Measurements from ENCODE around the gene TMEM63A. TPM values are rescaled to one million over a fixed set of nuclear protein-coding genes. Genes with fewer than 3 reads are reported as not detected.
A peak's percentile ranks its signal among the peaks of the same experiment; 100 is the strongest.
"Not testable (repeated sequence)": the region's sequence is repeated elsewhere in the genome, so short reads cannot be mapped to it uniquely, and the experiment has no call there.

The TMEM63A gene
- total and polyA plus RNA-seq, 7 experiments from 2014 or later, result 55.0 to 611 (median 314) TPM

DNA sequence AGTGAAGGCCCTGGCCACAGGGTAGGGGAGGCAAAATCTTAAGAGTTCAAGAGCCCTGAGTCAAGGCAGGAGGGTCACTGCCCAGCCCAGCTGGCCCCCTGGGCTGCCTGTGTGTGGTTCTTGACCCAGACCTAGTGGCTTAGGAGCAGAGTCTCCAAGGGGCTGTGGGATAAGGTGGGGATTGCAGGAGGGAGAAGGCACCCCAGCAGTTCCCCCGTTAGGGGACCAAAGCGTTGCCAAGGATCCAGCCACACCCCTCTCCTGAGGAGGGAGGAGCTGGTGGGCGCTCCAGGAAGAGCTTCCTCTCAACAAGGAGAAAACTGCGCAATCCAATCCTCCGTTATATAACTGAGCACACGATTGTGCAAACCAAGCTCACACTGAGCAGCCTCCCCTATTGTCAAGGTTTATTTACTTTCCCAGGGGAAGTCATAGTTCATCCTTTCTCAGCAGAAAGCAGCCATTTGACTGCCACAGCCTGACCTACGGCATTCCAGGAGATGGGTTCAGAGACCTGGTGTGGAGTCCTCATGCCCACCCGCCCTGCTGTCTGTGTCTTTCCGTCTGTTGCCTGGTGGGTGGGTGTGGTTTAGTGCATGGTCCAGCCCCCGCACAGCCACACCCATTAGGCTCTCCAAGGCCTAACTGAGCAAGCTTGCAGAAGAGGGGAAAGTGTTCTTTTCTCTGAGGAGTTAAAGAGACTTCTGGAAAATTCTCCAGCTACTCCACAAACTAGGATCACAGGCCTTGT, 68.8 kb downstream of the TMEM63A start:
- ATAC-seq, result peak; percentile 38
- H3K4me3 Mint-ChIP-seq, result no peak overlapping the region
- H3K27ac Mint-ChIP-seq, result no peak overlapping the region
- H3K36me3 Mint-ChIP-seq, result no peaks in the 10 kb centered on the region
- H3K4me1 ChIP-seq (ENCODE audit: control insufficient read depth in 2 of 2, insufficient read depth in 2 of 2, low read length in 2 of 2), result no peaks in the 10 kb centered on the region
- ChIA-PET POLR2A (interaction anchor here (0.6 to 0.7 kb wide), 2 partner anchors 22 to 171 kb away, joined by 3 read pairs; no protein-coding TSS in a partner anchor), CTCF (interaction anchor here (0.5 to 1.2 kb wide), 4 partner anchors 98 to 382 kb away, joined by 3 to 5 read pairs (median 4); no protein-coding TSS in a partner anchor)
- no peak overlapping the region for H3K27ac ChIP-seq (ENCODE audit: low read depth, low read length)
- no peak overlapping the region for H3K4me3 ChIP-seq (ENCODE audit: low read length)
- intact Hi-C loops (cut with micrococcal nuclease), result loop anchor here in 1 of 2 donors (10.0 kb wide), 1 partner anchor 259 kb away; no protein-coding TSS in a partner anchor
- no peaks in the 10 kb centered on the region for H3K27me3 ChIP-seq (ENCODE audit: control insufficient read depth in 2 of 2, insufficient read depth in 2 of 2, low read length in 2 of 2)
- H3K36me3 ChIP-seq (ENCODE audit: control insufficient read depth in 2 of 3, insufficient read depth in 3 of 3, low read length in 3 of 3), result no peaks in the 10 kb centered on the region
- H3K9me3 Mint-ChIP-seq, result no peaks in the 10 kb centered on the region
- peaks cover 0 to 19% (median 8%) of the 10 kb centered on the region in 7 donors for H3K4me1 Mint-ChIP-seq
- no peak for DNase-seq
- peaks cover 0 to 23% (median 0%) of the 10 kb centered on the region in 5 donors for H3K27me3 Mint-ChIP-seq
- no peaks in the 10 kb centered on the region for H3K9me3 ChIP-seq (ENCODE audit: control insufficient read depth in 2 of 3, low read length in 3 of 3)

DNA sequence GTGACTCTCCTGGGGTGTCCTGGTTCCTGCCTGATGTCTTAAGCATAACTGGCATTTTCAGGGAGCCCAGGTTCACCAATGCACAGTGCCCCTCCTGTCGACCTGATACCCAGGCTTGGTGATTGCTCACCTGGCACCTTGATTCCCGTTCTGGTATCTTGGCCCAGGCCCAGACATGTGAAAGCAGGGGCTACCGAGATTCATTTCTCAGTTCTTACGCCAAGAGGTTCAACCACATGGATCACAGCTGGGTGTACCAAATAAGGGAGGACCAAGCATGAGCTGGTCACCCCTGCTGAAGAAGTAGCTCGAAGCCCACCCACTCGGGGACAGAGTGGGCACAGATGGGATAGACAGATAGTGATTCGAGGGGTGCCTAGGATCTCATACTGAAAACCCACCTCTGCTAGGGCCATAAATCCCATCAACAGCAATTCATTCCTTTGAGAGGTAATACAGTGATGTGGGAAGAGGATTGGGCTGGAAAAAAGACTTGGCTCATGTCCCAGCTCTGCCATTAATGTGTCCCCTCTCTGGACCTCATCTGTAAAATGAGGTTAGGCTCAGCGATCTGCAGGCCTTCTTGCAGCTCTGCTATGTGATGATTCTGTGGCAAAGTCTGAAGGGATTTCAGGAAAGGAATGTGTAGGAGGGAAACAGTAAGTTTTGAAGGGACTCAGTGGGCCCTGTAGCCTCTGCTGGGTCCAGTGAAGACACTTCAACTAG, 69.5 kb downstream of the TMEM63A start:
- no peak overlapping the region for H3K27ac ChIP-seq (ENCODE audit: low read depth, low read length)

DNA sequence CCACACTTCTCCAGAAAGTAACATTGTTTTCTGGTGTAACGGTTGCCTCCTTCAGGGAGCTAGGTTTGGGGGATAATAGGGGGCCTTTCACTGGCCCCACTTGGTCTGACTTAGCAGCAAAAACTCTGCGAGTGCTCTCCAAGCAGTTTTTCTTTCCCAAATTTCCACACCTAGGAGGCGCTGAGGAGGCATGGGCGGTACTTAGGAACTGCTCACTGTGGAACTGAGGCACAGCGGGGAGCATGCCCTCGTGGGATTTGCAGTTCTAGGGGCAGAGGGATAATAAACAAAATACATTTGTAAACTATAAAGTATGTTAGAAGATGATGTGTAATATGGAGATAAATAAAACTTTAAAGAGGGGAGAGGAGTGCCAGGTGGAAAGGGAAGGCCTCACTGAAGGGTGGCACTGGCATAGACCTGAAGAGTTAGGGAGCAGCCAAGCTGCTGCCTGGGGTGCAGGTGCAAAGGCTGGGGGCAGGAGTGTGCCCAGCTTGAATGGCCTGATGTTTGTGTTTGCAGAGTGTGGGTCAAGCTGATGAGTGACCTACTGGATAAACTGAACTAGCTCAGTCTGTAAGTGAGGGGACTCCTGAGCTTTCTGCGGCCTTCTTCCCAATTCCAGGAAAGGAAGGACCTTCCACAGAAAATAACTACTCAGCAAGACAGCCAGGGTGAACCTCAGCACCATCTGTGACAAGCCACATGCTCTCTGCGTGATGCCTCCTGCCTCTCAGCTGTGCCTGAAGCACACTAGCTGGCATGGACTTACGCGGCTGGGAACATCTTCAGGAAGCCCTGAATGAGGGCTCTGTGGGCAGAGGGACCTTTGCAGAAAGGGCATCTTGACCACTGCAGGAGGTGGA, 70.3 kb downstream of the TMEM63A start:
- peak overlapping the region in 3 of 10 donors; percentile 42 to 81 (median 81) for H3K4me3 Mint-ChIP-seq
- no peaks in the 10 kb centered on the region for H3K9me3 Mint-ChIP-seq
- no peaks in the 10 kb centered on the region for H3K27me3 ChIP-seq (ENCODE audit: control insufficient read depth in 2 of 2, insufficient read depth in 2 of 2, low read length in 2 of 2)
- H3K36me3 Mint-ChIP-seq, result no peaks in the 10 kb centered on the region
- no peaks in the 10 kb centered on the region for H3K4me1 ChIP-seq (ENCODE audit: control insufficient read depth in 2 of 2, insufficient read depth in 2 of 2, low read length in 2 of 2)
- no peaks in the 10 kb centered on the region for H3K9me3 ChIP-seq (ENCODE audit: control insufficient read depth in 2 of 3, low read length in 3 of 3)
- H3K27ac ChIP-seq (ENCODE audit: low read depth, low read length), result no peak overlapping the region
- CTCF ChIA-PET, result interaction anchor here (1.3 kb wide), 1 partner anchor 34 kb away, joined by 5 read pairs; the partner anchor contains the start of gene SRP9
- no peak overlapping the region for H3K4me3 ChIP-seq (ENCODE audit: low read length)
- intact Hi-C loops (cut with micrococcal nuclease), result loop anchor here in 1 of 2 donors (10.0 kb wide), 1 partner anchor 257 kb away; no protein-coding TSS in a partner anchor
- no peak for DNase-seq
- no peaks in the 10 kb centered on the region for H3K36me3 ChIP-seq (ENCODE audit: control insufficient read depth in 2 of 3, insufficient read depth in 3 of 3, low read length in 3 of 3)
- H3K27ac Mint-ChIP-seq, result peak overlapping the region in 1 of 9 donors; percentile 3
- peaks cover 0 to 19% (median 8%) of the 10 kb centered on the region in 7 donors for H3K4me1 Mint-ChIP-seq
- H3K27me3 Mint-ChIP-seq, result peaks cover 0 to 23% (median 0%) of the 10 kb centered on the region in 5 donors
- no peak for ATAC-seq
- POLR2A ChIA-PET, result interaction anchor here (0.9 to 4.4 kb wide), 2 partner anchors 34 to 344 kb away, joined by 3 to 30 read pairs; partner anchors contain the start of gene SRP9

More for the DNA sequence above, 69.5 kb downstream of the TMEM63A start:
- intact Hi-C loops (cut with micrococcal nuclease), result loop anchor here in 1 of 2 donors (10.0 kb wide), 1 partner anchor 258 kb away; no protein-coding TSS in a partner anchor
- Histone ChIP-seq H3K9me3 (ENCODE audit: control insufficient read depth in 2 of 3, low read length in 3 of 3) (no peaks in the 10 kb centered on the region), H3K4me3 (ENCODE audit: low read length) (no peak overlapping the region), H3K36me3 (ENCODE audit: control insufficient read depth in 2 of 3, insufficient read depth in 3 of 3, low read length in 3 of 3) (no peaks in the 10 kb centered on the region), H3K4me1 (ENCODE audit: control insufficient read depth in 2 of 2, insufficient read depth in 2 of 2, low read length in 2 of 2) (no peaks in the 10 kb centered on the region), H3K27me3 (ENCODE audit: control insufficient read depth in 2 of 2, insufficient read depth in 2 of 2, low read length in 2 of 2) (no peaks in the 10 kb centered on the region)
- no peak overlapping the region for H3K4me3 Mint-ChIP-seq
- POLR2A ChIA-PET, result interaction anchor here (4.4 kb wide), 1 partner anchor 35 kb away, joined by 30 read pairs; the partner anchor contains the start of gene SRP9
- peaks cover 0 to 19% (median 8%) of the 10 kb centered on the region in 7 donors for H3K4me1 Mint-ChIP-seq
- H3K27me3 Mint-ChIP-seq, result peaks cover 0 to 23% (median 0%) of the 10 kb centered on the region in 5 donors
- no peaks in the 10 kb centered on the region for H3K36me3 Mint-ChIP-seq
- H3K9me3 Mint-ChIP-seq, result no peaks in the 10 kb centered on the region
- CTCF ChIA-PET, result interaction anchor here (1.0 to 1.3 kb wide), 2 partner anchors 35 to 99 kb away, joined by 5 read pairs; partner anchors contain the start of gene SRP9
- ATAC-seq (no peak), DNase-seq (no peak)
- H3K27ac Mint-ChIP-seq, result peak overlapping the region in 1 of 9 donors; percentile 26

DNA sequence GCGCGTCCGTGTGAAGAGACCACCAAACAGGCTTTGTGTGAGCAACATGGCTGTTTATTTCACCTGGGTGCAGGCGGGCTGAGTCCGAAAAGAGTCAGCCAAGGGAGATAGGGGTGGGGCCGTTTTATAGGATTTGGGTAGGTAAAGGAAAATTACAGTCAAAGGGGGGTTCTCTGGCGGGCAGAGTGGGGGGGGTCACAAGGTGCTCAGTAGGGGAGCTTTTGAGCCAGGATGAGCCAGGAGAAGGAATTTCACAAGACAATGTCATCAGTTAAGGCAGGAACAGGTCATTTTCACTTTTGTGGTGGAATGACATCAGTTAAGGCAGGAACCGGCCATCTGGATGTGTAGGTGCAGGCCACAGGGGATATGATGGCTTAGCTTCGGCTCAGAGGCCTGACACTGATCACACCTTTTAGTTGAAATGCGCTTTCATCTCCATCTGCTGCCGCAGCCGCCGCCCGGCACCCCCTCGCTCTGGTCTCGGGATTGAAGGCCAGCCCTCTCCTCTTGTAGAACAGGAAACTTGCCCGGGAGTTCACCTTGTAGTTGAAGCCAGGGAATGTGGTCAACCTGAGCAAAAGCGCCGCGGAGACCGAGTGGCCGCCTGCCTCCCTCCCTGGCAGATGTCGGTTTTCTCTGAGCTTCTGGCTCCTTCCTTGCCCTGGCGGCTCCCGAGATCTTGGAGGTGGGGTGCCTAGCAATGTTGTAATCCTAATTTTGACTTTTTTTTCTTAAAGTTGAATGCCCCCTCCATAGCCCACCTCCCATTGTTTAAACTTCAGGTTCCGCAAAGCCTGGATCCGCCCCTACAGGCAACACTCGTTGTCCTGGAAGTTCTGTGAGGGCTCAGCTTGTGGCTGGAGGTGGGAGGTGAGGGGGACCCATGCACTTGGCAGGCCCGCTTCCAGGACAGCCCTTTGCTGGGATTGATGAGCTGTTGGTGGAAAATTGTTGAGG, 71.3 kb downstream of the TMEM63A start:
- H3K36me3 Mint-ChIP-seq; H3K9me3 Mint-ChIP-seq; ATAC-seq; H3K4me1 ChIP-seq (ENCODE audit: control insufficient read depth in 2 of 2, insufficient read depth in 2 of 2, low read length in 2 of 2); DNase-seq; H3K27me3 ChIP-seq (ENCODE audit: control insufficient read depth in 2 of 2, insufficient read depth in 2 of 2, low read length in 2 of 2); H3K9me3 ChIP-seq (ENCODE audit: control insufficient read depth in 2 of 3, low read length in 3 of 3); H3K36me3 ChIP-seq (ENCODE audit: control insufficient read depth in 2 of 3, insufficient read depth in 3 of 3, low read length in 3 of 3): not testable (repeated sequence)
- CTCF ChIA-PET, result interaction anchor here (1.0 kb wide), 1 partner anchor 33 kb away, joined by 3 read pairs; no protein-coding TSS in a partner anchor
- Mint-ChIP-seq H3K27ac (peak overlapping the region in 3 of 9 donors; percentile 29 to 54 (median 45)), H3K4me1 (peaks cover 0 to 19% (median 8%) of the 10 kb centered on the region in 7 donors), H3K4me3 (peak overlapping the region; percentile 77 to 89 (median 84)), H3K27me3 (peaks cover 0 to 23% (median 0%) of the 10 kb centered on the region in 5 donors)
- POLR2A ChIA-PET, result interaction anchor here (0.6 to 4.4 kb wide), 3 partner anchors 33 to 343 kb away, joined by 3 to 30 read pairs (median 3); partner anchors contain the start of gene SRP9
- intact Hi-C loops (cut with micrococcal nuclease), result loop anchor here (1.0 to 10.0 kb wide), 4 partner anchors 34 to 337 kb away; partner anchors contain the start of gene SRP9 (in 2 of the 2)
- Histone ChIP-seq H3K27ac (ENCODE audit: low read depth, low read length) (peak overlapping the region; percentile 29), H3K4me3 (ENCODE audit: low read length) (peak overlapping the region; percentile 39)

DNA sequence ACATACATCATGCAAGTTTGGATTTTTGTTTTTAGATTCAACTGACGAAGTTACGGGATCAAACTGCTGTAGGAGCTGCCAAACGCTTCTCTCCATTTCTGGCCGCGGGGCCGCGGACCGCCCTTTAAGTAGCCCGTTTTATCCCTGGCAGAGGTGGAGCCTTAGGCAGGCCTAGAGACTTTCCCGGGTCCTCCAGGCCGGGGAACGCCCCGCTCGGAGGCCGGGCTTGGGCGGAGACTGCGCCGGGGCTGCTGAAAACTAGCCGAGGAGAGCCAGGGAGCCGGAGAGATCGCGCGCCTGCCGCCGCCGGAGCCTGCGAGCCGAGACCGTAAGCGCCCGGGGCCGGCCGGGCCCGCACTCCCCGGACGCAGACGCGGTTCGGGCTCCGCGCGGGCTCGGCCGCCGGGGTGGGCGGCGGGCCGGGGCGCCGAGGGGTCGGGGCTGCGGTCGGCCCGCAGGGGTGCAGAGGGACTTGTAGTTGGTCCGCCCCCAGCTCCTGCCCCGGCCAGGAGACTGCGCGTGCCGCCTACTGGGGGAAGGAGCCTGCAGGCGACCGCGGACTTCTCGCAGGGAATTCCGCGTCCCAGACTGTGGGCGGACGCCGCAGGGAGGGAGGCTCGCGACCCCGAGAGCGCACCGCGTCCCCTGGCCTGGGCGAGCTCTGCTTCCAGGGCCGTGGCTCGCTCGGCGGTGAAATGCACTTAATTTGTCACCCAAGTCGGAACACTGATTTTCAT, 72.2 kb downstream of the TMEM63A start, which contains the start of gene EPHX1:
Gene EPHX1 (plus strand): TSS at position 283 of the 737 bp plus-strand sequence. CDS start 18,606 bp downstream, outside the sequence.
- CTCF ChIA-PET, result interaction anchor here (1.0 kb wide), 1 partner anchor 32 kb away, joined by 3 read pairs; no protein-coding TSS in a partner anchor
- Histone ChIP-seq H3K9me3 (ENCODE audit: control insufficient read depth in 2 of 3, low read length in 3 of 3) (no peaks in the 10 kb centered on the region), H3K27ac (ENCODE audit: low read depth, low read length) (peak within 1 kb of the TSS; percentile 29), H3K27me3 (ENCODE audit: control insufficient read depth in 2 of 2, insufficient read depth in 2 of 2, low read length in 2 of 2) (no peaks in the 10 kb centered on the region), H3K36me3 (ENCODE audit: control insufficient read depth in 2 of 3, insufficient read depth in 3 of 3, low read length in 3 of 3) (no peaks in the 10 kb centered on the region), H3K4me3 (ENCODE audit: low read length) (peak within 1 kb of the TSS; percentile 41), H3K4me1 (ENCODE audit: control insufficient read depth in 2 of 2, insufficient read depth in 2 of 2, low read length in 2 of 2) (no peaks in the 10 kb centered on the region)
- Mint-ChIP-seq H3K36me3 (no peaks in the 10 kb centered on the region), H3K9me3 (no peaks in the 10 kb centered on the region), H3K4me3 (peak within 1 kb of the TSS; percentile 77 to 89 (median 85)), H3K27ac (peak within 1 kb of the TSS in 7 of 9 donors; percentile 8 to 61 (median 34)), H3K4me1 (peaks cover 0 to 19% (median 8%) of the 10 kb centered on the region in 7 donors), H3K27me3 (peaks cover 0 to 23% (median 0%) of the 10 kb centered on the region in 5 donors)
- intact Hi-C loops (cut with micrococcal nuclease), result loop anchor here (1.0 to 10.0 kb wide), 4 partner anchors 33 to 336 kb away; partner anchors contain the start of gene SRP9 (in 2 of the 2)
- ATAC-seq (peak; percentile 89), DNase-seq (peak; percentile 35 to 78 (median 54))
- POLR2A ChIA-PET, result interaction anchor here (0.6 to 4.4 kb wide), 2 partner anchors 32 to 44 kb away, joined by 3 to 30 read pairs; partner anchors contain the start of gene SRP9
